IPS-18c (cell line): Measurements from ENCODE around the gene VPS33A.
"Not testable (repeated sequence)": the region's sequence is repeated elsewhere in the genome, so short reads cannot be mapped to it uniquely, and the experiment has no call there.

Experiments
- H3K4me3 ChIP-seq: 2 replicates; pipeline ENCODE4 v1.7.0; 2013; ENCODE audit warnings: low read depth, mild to moderate bottlenecking, low read length, moderate library complexity; ENCODE audit not compliant: insufficient read depth
- H3K9me3 ChIP-seq: one replicate; pipeline ENCODE4 v1.6.1; 2013; ENCODE audit warnings: mild to moderate bottlenecking, low read length, moderate library complexity; ENCODE audit not compliant: control insufficient read depth, insufficient read depth

VPS33A gene

DNA sequence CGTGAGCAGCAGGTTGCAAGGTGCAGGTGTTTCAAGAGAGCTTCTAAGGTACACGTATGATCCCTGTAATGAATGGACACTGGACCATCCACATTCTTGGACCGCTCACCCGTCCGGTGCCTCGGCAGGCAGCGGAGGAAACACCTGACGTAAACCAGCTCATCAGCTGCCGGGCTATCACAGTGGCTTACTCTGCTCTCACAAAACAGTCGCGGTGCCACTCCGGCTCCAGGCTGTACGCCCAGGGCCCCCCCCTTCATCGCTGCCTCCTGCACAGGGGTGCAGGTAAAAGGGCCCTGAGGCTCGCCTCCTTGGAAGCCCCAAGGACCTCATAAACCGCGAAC lies 436 bp downstream of the VPS33A start:
- Histone ChIP-seq H3K9me3 (no peaks in the 10 kb centered on the region), H3K4me3 (peak overlapping the region; percentile 79)

DNA sequence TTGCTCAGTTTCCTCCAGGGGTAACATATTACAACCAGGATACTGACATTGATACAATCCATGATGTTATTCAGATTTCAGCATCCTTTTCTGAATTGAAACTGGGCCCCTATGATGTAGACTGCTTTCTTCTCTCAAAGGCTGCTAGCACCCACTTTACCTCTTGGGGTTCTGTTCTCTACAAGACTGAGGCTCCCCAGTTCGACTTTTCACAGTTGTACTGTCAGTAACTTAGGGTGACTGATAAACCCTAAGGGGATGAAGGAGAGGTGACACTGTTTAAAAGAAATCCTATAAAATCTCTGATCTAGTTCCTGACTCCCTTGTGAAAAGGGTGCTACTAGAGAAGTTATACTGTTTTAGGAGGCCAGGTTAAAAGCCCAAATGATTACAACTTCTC lies 818 bp downstream of the VPS33A start:
- no peaks in the 10 kb centered on the region for H3K9me3 ChIP-seq

DNA sequence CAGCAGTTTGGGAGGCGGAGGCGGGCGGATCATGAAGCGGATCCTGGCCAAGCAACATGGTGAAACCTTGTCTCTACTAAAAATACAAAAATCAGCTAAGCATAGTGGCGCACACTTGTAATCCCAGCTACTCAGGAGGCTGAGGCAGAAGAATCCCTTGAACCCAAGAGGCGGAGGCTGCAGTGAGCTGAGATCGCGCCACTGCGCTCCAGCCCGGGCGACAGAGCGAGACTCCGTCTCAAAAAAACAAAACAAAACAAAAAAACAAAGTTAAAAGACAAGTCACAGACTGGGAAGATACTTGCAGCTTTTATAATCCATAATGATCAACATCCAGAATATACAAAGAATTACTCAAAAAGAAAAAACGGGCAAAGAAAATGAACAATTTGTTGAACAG lies 5.6 kb downstream of the VPS33A start:
- not testable (repeated sequence) for H3K4me3 ChIP-seq, H3K9me3 ChIP-seq

More for the DNA sequence above, 818 bp downstream of the VPS33A start:
- peak overlapping the region; percentile 79 for H3K4me3 ChIP-seq

DNA sequence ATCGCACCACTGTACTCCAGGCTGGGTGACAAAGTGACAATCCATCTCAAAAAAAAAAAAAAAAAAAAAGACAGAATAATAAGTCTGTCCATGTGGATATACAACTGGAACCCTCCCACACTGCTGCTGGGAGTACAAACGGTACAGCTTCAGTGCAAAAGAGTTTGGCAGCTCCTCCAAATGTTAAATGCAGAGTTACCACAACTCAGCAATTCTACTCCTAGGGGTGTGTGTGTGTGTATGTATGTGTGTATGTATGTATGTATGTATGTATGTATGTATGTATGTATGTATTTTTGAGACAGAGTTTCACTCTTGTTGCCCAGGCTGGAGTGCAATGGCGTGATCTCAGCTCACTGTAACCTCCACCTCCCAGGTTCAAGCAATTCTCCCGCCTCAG lies 7.4 kb downstream of the VPS33A start:
- not testable (repeated sequence) for H3K9me3 ChIP-seq, H3K4me3 ChIP-seq

DNA sequence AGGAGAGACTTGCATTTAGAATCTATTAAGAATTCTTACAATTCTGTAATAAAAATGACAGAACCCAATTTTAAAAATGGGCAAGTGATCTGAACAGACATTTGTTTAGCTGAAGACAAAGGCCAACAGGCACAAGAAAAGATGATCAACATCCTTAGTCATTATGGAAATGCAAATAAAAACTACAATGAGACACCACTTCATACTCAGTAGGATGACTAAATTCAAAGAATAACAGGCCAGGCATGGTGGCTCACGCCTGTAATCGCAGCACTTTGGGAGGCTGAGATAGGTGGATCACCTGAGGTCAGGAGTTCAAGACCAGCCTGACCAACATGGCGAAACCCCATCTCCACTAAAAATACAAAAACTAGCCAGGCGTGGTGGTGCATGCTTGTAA lies 7.8 kb downstream of the VPS33A start:
- H3K4me3 ChIP-seq, H3K9me3 ChIP-seq: not testable (repeated sequence)

DNA sequence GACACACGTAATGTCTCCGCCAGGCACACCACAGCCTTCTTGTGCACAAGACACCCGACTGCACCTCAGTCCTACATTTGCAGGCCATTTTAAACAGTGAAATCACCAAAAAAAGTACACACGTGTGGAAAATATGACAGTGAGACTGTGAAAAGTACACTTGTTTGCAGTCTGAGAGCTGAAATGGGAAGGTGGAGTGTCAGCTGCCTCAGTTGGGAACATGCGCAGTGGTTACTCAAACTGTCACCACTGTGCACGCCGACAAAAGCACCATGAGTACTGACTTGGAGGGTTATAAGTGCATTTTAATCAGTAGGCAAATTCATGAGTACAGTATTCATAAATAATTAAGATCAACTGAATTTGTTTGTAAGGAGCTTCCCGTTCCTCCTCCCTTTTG lies 15.8 kb downstream of the VPS33A start:
- H3K4me3 ChIP-seq: no peak overlapping the region
- H3K9me3 ChIP-seq: no peaks in the 10 kb centered on the region

DNA sequence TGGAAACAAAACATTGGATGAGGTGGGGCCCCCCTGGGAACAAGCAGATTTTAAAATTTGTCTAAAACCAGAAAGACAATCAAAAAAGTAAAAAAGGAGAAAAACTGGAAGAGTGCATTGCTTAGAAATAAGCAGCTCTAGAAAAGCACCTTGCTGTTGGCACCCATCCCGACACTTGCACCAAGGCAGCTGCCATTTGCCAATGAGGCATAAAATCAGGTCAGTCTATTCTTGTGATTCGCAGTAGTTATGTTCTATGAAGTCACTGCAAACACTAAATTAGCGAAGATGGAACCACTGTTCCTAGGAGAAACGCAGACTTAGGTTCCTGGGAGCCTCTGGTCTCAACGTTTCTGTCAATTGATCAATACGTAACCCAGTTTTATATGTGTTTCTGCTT lies 16.2 kb downstream of the VPS33A start:
- Histone ChIP-seq H3K4me3 (no peak overlapping the region), H3K9me3 (no peaks in the 10 kb centered on the region)

DNA sequence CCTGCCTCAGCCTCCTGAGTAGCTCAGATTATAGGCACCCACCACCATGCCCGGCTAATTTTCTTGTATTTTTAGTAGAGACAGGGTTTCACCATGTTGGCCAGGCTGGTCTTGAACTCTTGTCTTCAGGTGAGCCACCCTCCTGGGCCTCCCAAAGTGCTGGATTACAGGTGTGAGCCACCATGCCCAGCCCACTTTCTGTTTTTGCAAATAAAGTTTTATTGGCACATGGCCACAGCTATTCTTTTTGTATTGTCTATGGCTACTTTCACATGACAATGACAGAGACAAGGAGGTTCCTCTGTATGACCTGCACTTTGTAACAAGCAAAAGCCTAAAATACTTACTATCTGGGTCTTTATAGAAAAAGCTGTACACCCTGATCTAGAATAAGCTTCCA lies 20.7 kb downstream of the VPS33A start:
- Histone ChIP-seq H3K9me3 (no peaks in the 10 kb centered on the region), H3K4me3 (no peak overlapping the region)

DNA sequence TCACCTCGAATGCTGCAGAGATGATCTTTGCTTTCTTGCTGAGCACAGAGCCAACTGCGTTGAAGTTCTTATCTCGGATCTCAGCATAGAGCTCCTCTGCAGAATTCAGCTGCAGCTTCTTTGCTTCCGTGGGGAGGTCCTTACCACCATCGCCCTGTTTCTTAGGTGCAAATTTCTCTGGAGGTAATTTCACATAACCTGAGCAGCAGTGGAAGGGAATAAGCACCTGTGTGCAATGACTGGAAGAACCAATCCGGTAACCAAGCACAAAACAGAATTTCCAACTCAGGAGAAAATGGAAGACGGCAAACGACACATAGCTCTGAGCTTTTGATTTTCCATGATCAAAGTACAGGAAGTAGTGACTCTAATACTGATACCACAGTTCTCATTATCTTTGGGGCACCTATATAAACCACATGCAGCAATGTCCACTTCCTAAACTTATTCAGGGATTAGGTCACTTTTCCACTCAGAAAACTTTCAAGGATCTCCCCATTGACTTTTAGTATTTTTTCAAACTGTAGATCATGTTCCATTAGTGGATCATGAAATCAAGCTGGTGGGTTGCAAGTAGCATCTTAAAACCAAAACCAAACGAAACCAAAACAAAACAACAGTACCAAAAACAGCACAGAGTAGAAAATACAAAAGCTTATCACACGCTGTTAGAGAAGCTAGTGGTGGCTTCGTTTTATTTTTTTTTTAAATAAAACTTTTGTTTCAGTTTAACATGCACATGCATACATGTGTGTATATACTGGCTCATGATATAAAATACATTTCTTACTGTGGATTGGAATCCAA lies 21.5 kb downstream of the VPS33A start:
- Histone ChIP-seq H3K4me3 (no peak overlapping the region), H3K9me3 (no peaks in the 10 kb centered on the region)

DNA sequence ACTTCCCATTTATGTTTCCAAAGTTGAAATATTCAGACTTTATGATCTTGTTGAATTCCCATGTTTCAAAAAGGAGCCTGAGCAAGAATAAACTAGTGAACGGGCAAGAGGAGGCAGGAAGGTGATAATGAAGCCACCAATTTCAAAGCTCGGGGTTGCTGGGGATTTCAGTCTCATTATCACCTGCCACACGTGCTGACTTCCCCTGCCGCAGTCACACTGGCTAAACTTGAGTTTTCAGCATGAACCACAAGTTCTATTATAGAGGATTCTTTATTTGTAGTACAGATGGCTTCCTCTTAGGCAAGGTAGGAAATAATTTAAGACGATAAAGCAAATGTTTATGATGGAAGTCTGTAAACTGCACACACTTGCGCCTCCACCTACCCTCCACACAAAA lies 22.3 kb downstream of the VPS33A start:
- Histone ChIP-seq H3K4me3 (no peak overlapping the region), H3K9me3 (no peaks in the 10 kb centered on the region)

DNA sequence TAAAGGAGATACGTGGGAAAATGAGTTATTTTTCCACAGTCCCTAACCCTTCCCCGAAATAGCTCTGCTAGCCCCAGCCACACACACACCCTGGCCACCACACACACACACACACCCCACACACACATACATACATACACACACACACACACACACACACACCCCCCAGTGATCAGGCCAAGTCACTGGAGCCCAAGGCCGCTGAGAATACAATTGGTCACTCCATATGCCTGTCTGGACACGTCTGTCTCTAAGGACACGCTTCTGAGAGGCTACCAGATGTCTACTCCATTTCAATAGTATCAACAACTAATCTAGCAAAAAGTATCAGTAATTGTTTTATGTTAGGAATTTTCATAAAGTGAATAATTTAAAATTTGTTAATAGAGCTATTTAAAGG lies 27.4 kb downstream of the VPS33A start:
- Histone ChIP-seq H3K4me3 (no peak overlapping the region), H3K9me3 (no peaks in the 10 kb centered on the region)

DNA sequence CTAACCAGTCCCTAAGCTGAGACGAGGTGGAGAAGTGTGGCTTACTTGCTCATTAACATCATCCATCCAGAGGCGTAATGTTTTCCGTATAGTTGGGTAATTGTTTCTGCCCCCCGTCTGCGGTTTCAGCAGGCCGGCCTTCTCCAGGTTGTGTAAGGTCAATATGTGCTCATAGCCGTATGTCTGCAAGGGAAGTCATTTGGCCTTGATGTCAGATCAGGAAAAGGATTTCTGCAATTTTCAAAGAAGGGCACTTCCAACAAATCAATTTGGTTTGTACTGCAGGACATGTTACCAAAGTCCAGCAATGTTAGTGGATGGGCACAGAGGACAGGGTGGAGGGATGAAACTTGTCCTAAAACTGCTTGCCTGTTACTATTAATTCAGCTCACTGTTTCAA lies 30.6 kb downstream of the VPS33A start:
- no peaks in the 10 kb centered on the region for H3K9me3 ChIP-seq
- no peak overlapping the region for H3K4me3 ChIP-seq

DNA sequence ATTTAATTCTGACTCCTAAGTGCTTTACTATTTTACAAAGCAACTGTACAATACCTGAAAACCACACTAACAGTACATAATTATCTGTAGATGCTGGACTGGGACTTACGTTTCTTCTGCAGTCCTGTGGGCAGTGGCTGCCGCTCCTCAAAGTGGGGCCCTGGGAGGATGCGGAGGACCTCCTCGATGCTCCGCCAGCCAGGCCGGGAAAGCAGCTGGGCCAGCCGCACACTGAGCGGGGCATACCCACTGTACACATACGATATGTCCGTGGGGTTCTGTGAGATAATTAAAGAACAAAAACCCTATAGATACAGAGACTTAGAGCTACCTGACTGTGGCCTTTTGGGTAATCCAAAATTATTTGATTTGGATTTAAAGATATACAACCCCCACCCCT lies 33.6 kb downstream of the VPS33A start:
- Histone ChIP-seq H3K4me3 (no peak overlapping the region), H3K9me3 (no peaks in the 10 kb centered on the region)

DNA sequence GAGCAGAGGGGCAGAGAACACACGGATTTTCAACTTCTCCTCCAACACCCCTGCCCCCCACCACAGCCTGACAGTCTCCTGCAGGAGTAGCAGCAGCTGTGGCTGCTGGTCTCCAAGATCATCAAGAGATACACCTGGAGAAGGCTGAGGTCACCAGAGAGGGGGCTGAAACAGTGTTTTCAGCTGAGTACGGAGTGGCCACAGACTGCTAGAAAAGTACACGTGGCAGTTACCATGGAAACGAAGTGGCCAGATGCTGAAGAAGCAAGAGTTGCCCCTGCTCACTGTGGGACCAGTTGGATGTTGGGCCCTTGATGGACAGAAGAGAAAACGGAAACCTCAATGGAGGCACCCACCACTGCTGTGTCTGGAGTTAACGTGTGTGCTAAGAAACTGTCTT lies 35.5 kb downstream of the VPS33A start:
- no peaks in the 10 kb centered on the region for H3K9me3 ChIP-seq

DNA sequence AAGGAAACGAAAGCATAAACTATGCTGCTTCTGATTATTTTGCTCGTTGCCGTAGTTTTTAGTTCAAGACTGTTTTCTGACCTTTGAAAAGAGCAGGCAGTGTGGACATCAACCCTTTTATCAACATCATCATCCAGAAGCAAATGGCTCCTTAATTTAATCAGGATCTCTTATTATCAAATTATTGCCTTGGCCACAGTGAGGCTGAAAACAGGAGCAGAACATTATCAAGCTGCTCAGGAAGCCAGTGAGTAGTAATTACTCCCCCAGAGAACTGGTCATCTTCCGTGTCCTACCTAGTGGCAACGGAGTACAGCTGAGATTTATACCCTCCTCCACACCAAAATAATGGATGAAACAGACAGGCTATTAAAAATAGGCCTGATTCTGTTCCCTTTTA lies 38.2 kb downstream of the VPS33A start:
- Histone ChIP-seq H3K9me3 (no peaks in the 10 kb centered on the region), H3K4me3 (no peak overlapping the region)

More for the DNA sequence above, 35.5 kb downstream of the VPS33A start:
- no peak overlapping the region for H3K4me3 ChIP-seq

DNA sequence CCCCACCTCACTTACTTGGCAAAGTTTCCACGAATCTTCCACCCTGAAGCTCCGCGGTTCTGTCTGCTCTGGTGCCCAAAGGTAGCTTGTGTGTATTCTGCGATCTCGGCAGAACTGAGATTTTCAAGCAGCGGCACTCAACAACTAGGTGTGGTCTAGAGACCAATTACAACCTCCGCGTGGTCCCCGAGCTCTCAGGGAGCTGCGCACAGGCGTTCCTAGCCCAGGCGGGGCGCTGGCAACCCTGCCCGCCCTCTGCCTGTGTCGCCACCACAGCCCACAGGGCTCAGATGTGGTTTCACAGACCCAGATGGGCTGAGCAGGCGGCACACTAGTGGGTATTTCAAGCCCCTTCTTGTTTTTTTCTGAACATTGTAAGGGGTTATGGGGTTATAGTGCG lies 39.0 kb downstream of the VPS33A start:
- Histone ChIP-seq H3K4me3 (no peak overlapping the region), H3K9me3 (no peaks in the 10 kb centered on the region)

DNA sequence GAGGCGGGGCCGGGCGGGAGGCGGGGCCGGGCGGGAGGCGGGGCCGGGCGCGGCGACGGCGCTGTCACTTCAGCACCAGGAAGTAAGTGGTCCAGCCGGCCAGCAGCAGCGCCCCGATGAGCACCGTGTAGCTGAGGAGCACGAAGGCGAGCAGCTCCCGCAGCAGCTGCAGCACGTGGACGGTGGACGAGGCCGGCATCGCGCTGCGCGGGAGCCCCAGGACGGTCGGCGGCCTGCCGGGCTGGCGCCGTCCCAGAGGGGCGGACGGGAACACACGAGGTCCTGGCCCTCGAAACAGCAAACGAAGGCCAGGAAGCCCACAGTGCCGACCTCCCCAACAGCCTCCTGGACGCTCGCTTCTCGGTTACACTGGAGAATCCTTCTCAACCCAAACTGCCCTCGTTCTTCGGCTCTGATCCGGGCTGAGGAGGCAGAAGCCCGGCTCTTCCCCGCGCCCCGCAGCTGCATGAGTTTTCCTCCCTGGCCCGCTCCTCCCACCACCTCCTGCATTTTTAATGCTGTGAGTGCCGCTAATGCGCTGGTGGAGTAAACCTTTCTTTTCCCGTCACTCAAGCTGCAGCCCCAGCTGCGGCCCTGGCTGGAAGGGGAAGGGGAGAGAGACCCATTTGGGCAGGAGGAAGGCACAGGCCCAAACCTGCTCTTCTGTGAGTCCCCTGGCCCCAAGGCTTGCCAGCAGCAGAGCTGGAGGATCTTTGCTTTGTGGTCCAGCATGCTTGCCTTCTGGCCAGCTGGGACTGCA lies 39.7 kb downstream of the VPS33A start:
- no peaks in the 10 kb centered on the region for H3K9me3 ChIP-seq
- H3K4me3 ChIP-seq: peak overlapping the region; percentile 31

DNA sequence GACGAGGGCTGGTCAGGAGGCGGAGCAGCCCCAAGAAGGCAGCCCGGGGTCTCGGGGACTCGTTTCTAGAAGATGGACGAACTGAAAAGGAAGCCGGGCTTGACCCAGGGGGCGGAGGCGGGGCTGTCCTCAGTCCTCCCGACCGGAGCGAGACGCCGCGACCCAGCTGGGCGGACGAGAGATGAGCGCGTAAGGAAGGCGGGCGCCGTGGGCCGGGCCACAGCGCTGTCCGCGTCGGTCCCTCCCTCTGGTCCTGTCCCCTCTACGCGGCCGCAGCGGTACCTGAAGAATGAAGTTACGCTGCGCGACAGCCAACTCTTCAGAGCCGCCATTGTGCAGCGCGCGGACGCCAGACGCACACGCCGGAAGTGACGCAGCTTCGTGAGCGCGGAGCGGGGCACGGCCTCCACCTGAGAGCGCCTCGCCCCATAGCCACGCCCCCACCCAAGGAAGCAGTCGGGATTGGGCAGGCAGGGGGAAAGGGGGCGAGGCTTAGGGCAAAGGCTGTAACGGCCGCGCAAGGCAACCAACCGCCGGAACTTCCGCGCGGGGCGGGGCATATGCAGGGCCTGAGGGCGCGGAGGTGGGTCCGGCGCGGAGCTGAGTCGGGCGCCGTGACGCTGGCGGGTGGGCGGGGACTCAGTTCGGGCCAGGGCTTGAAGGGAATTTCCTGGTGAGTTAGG lies 40.5 kb downstream of the VPS33A start, which contains the start of gene DIABLO:
TSS of gene DIABLO (minus strand) at position 370 of the 683 bp plus-strand sequence. CDS start at position 332, 38 bp downstream.
- Histone ChIP-seq H3K4me3 (peak within 1 kb of the TSS; percentile 100), H3K9me3 (no peaks in the 10 kb centered on the region)
